Subcutaneous abdominal adipose tissue (tissue), 5 donors: ENCODE results near the gene OR6K2.
"Not testable (repeated sequence)": the region's sequence is repeated elsewhere in the genome, so short reads cannot be mapped to it uniquely, and the experiment has no call there.

ENCODE experiments used
- H3K27ac ChIP-seq: one replicate; pipeline ENCODE4 v1.7.0; 2013; ENCODE audit warnings: low read depth, mild to moderate bottlenecking, inconsistent platforms, low read length, moderate library complexity
- H3K27me3 ChIP-seq, 5 donors: one replicate each; pipeline ENCODE4 v1.7.0; 2013; ENCODE audit warnings: low read length in 5 of 5, inconsistent platforms in 1 of 5; ENCODE audit not compliant: control insufficient read depth in 5 of 5, insufficient read depth in 4 of 5
- H3K36me3 ChIP-seq, 5 donors: one replicate each; pipeline ENCODE4 v1.7.0; 2013; ENCODE audit warnings: low read length in 5 of 5; ENCODE audit not compliant: control insufficient read depth in 5 of 5, insufficient read depth in 5 of 5
- H3K4me1 ChIP-seq, 5 donors: one replicate each; pipeline ENCODE4 v1.7.0; 2013; ENCODE audit warnings: low read length in 5 of 5, mild to moderate bottlenecking in 3 of 5, moderate library complexity in 1 of 5; ENCODE audit not compliant: control insufficient read depth in 5 of 5, insufficient read depth in 5 of 5
- H3K4me3 ChIP-seq, 5 donors: one replicate each; pipeline ENCODE4 v1.7.0; 2013; ENCODE audit warnings: low read length in 5 of 5, low read depth in 1 of 5
- H3K9ac ChIP-seq, 5 donors: one replicate each; pipeline ENCODE4 v1.7.0; 2013; ENCODE audit warnings: low read length in 5 of 5, mild to moderate bottlenecking in 4 of 5, moderate library complexity in 3 of 5
- H3K9me3 ChIP-seq, 5 donors: one replicate each; pipeline ENCODE4 v1.7.0; 2013; ENCODE audit warnings: low read length in 5 of 5; ENCODE audit not compliant: control insufficient read depth in 5 of 5
- donor health status: healthy.
- donor health status: healthy.
- donor health status: healthy.
- donor health status: healthy.
- donor health status: healthy.

The OR6K2 gene

DNA sequence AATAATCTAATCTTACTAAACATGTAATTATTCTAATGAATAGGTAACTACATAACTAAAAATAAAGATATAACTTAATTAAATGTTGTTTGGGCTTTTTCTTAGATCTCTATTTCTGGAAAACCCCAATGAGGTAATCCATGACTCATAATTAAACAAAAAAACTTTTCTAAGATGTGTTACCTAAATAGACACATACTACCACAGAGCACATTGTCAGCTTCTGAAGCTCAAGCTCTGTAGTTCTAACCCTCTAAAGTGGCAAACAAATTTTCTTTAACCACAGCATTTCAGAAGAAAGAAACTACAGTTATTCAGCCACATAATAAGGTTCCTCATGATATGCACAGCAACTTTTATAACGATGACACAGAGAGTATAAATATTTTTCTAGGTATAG, 15.9 kb upstream of the OR6K2 start:
- Histone ChIP-seq H3K27ac (no peak overlapping the region), H3K9me3 (no peaks in the 10 kb centered on the region), H3K9ac (no peak overlapping the region), H3K4me3 (no peak overlapping the region), H3K36me3 (no peaks in the 10 kb centered on the region), H3K4me1 (no peaks in the 10 kb centered on the region), H3K27me3 (no peaks in the 10 kb centered on the region)

DNA sequence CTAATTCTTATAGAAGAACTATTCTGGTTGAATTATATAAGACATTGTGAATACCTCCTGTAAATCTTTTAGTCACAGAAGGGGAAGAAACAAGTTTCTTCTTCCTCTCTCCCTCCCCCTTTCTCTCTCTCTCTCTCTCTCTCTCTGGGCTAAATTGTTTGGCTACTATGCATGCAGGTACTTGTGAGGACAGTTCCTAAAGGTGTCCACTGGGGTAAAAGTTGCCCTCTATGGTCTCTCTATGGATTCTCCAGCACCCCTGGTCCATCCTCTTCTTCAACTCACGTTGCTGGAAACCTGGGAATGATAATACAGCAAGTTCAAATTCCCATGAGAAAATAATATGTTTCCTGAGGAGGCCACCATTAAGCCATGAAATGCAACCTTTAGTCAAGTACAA, 14.3 kb upstream of the OR6K2 start:
- Histone ChIP-seq H3K4me1 (no peaks in the 10 kb centered on the region), H3K36me3 (no peaks in the 10 kb centered on the region), H3K4me3 (no peak overlapping the region), H3K27me3 (no peaks in the 10 kb centered on the region), H3K27ac (no peak overlapping the region), H3K9me3 (no peaks in the 10 kb centered on the region), H3K9ac (no peak overlapping the region)

DNA sequence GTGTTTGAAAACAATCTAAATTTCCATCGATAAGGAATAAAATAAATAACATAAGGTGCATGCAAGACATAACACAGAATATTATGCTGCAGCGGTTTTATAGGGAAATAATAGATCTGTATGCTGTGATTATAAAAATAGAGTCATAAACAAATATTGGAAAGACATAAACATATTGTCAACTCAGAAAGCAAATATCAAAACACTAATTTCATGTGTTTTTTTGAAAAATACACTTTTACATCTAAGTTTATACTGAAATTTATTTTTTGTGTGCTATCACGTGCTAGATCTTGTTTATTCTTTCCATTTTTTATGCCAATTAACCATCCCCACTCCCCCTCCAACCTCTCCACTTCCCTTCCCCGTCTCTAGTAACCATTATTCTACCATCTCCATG, 10.6 kb upstream of the OR6K2 start:
- Histone ChIP-seq H3K9ac (no peak overlapping the region), H3K36me3 (no peaks in the 10 kb centered on the region), H3K4me3 (no peak overlapping the region), H3K27me3 (no peaks in the 10 kb centered on the region), H3K4me1 (no peaks in the 10 kb centered on the region), H3K9me3 (no peaks in the 10 kb centered on the region), H3K27ac (no peak overlapping the region)

DNA sequence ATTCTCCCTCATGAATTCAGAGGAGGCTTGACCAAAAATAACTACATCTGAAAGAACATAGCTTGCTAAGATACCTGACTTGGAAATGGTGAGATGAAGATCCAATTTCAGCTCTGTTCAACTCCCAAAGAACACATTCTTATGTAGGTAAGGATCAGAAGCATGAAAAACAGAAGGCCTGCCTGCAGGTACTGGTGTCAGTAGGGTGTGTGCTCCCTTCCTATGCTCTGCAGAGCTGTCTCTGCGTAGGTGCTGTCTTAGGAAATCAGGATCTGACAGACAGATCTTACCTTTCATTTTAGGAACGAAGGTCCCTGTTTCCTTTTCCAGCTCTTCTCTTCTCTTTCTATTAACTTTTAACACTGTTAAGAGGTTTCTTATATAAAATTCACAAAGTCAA, 5.6 kb upstream of the OR6K2 start:
- no peak overlapping the region for H3K27ac ChIP-seq
- H3K9ac ChIP-seq: no peak overlapping the region
- H3K27me3 ChIP-seq: no peaks in the 10 kb centered on the region
- H3K4me3 ChIP-seq: no peak overlapping the region
- no peaks in the 10 kb centered on the region for H3K36me3 ChIP-seq
- H3K4me1 ChIP-seq: no peaks in the 10 kb centered on the region
- H3K9me3 ChIP-seq: no peaks in the 10 kb centered on the region

DNA sequence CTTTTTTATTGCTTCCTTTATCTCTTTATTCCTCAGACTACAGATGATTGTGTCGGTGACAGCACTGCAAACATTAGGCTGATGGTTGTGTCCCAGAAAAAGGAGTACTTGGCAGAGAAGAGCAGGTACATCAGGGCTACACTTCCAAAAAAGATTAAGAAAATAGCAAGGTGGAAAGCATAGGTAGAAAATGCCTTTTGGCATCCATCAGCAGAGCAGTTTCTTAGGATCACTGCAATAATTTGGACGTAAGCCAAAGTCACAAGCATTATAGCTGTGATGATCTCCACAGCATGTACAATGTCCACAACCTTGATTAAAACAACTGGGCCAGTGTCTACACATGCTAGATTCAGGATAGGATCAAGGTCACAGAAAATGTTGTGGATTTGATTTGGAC, 5.9 kb downstream of the OR6K2 start:
- Histone ChIP-seq H3K4me3 (no peak overlapping the region), H3K9ac (no peak overlapping the region), H3K4me1 (no peaks in the 10 kb centered on the region), H3K27ac (no peak overlapping the region), H3K9me3 (no peaks in the 10 kb centered on the region), H3K36me3 (no peaks in the 10 kb centered on the region), H3K27me3 (peaks cover 0 to 3% (median 0%) of the 10 kb centered on the region in 5 donors)

DNA sequence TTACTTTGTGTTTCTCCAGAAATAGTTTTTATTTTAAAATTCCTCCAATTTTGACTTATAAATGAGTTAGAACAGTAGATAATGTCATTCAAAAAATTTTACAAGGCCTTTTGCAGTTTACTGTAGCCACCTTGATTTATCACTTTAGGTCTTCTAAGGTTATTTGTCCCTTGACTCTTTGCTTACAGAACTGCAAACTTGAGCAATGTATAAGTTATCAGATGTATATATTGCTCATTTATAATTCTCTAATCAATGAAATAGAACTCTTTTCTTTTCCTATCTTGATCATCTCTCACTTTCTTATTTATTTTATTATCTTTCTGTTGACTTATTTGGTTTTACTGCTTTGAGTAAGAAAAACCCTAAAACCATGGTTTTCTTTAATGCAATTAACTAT, 8.1 kb downstream of the OR6K2 start:
- Histone ChIP-seq H3K9me3 (no peaks in the 10 kb centered on the region), H3K4me1 (no peaks in the 10 kb centered on the region), H3K9ac (no peak overlapping the region), H3K27ac (no peak overlapping the region), H3K27me3 (peaks cover 0 to 3% (median 0%) of the 10 kb centered on the region in 5 donors), H3K36me3 (no peaks in the 10 kb centered on the region), H3K4me3 (no peak overlapping the region)

DNA sequence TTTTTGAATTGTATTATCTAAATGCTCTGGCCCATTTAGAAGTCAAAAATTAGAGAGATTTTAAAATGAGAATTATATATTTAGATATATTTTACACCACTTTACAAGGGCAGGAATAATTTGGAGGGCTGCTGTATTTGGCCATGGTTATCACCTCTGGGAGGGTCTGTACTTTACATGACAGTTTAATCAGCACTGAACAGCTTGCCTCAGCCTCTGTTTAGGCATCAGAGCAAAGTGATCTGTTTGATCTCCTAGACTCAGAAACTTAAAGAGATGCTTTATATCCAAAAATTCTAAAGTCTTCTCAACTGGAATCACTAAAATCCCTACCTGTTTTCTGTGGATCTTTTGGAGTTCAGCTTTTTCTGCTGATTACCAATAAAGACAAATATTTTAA, 8.5 kb downstream of the OR6K2 start:
- Histone ChIP-seq H3K4me3 (no peak overlapping the region), H3K4me1 (no peaks in the 10 kb centered on the region), H3K27me3 (peaks cover 0 to 3% (median 0%) of the 10 kb centered on the region in 5 donors), H3K27ac (no peak overlapping the region), H3K36me3 (no peaks in the 10 kb centered on the region), H3K9ac (no peak overlapping the region), H3K9me3 (no peaks in the 10 kb centered on the region)

DNA sequence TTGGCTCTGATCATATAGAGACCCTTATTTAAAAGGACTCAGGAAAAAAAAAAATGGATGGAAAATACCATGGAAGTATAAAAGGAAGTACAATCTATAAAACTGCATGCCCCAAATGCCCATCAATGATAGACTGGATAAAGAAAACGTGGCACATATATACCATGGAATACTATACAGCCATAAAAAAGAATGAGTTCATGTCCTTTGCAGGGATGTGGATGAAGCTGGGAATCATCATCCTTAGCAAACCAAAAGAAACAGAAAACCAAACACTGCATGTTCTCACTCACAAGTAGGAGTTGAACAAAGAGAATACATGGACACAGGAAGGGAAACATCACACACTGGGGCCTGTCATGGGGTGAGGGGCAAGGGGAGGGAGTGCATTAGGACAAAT, 9.3 kb downstream of the OR6K2 start:
- H3K27me3 ChIP-seq, H3K9me3 ChIP-seq, H3K36me3 ChIP-seq, H3K9ac ChIP-seq, H3K4me1 ChIP-seq, H3K4me3 ChIP-seq, H3K27ac ChIP-seq: not testable (repeated sequence)

DNA sequence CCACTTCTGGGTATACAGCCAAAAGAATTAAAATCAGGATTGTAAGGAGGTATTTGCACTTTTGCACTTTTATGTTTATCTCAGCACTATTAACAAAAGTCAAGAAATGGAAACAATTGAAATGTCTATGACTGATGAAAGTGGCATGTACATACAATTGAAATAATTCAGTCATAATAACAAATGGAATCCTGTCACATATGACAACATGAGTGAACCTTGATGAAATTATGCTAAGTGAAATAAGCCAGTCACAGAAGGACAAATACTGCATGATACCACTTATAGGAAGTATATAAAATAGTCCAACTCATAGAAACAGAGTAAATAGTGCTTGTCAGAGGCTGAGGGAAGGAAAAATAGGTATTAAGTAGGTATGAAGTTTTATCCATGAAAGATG, 10.6 kb downstream of the OR6K2 start:
- no peak overlapping the region for H3K4me3 ChIP-seq
- H3K9ac ChIP-seq: no peak overlapping the region
- no peaks in the 10 kb centered on the region for H3K9me3 ChIP-seq
- peaks cover 0 to under 1% (median 0%) of the 10 kb centered on the region in 5 donors for H3K27me3 ChIP-seq
- no peaks in the 10 kb centered on the region for H3K36me3 ChIP-seq
- peaks cover 0 to 8% (median 0%) of the 10 kb centered on the region in 5 donors for H3K4me1 ChIP-seq
- no peak overlapping the region for H3K27ac ChIP-seq

DNA sequence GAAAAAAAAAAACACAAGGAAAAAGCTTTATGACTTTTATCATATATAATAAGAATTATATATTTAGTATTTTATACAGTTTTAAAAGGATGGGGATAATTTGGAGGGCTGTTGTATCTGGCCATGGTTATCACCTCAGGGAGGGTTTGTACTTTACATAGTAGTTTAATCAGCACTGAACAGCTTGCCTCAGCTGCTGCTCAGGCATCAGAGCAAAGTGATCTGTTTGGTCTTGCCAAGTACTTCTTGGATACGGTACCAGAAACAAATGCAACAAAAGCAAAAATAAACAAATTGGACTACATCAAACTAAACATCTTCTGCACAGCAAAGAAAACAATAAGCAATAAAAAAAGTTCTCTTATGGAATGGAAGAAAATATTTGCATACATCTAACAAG, 11.3 kb downstream of the OR6K2 start:
- H3K4me1 ChIP-seq: peaks cover 0 to 8% (median 0%) of the 10 kb centered on the region in 5 donors
- H3K4me3 ChIP-seq: no peak overlapping the region
- no peaks in the 10 kb centered on the region for H3K9me3 ChIP-seq
- H3K27ac ChIP-seq: no peak overlapping the region
- H3K27me3 ChIP-seq: no peaks in the 10 kb centered on the region
- H3K9ac ChIP-seq: no peak overlapping the region
- H3K36me3 ChIP-seq: no peaks in the 10 kb centered on the region

DNA sequence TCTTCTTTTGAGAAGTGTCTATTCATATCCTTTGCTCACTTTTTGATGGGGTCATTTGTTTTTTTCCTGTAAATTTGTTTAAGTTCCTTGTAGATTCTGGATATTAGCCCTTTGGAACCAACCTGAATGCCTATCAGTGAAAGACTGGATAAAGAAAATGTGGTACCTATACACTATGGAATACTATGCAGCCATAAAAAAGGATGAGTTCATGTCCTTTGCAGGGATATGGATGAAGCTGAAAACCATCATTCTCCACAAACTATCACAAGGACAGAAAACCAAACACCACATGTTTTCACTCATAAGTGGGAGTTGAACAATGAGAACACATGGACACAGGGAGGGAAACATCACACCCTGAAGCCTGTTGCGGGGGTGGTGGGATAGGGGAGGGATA, 12.1 kb downstream of the OR6K2 start:
- not testable (repeated sequence) for H3K9me3 ChIP-seq, H3K4me1 ChIP-seq, H3K27ac ChIP-seq, H3K36me3 ChIP-seq, H3K27me3 ChIP-seq, H3K4me3 ChIP-seq, H3K9ac ChIP-seq
